HS-27A (cell line): ENCODE measurements around the gene MRC2.

Experiments used
- DNase-seq: peaks from one replicate; pipeline ENCODE4 v3.0.0-alpha.2; 2012; ENCODE audit warnings: low read depth, missing footprints

MRC2 gene

DNA sequence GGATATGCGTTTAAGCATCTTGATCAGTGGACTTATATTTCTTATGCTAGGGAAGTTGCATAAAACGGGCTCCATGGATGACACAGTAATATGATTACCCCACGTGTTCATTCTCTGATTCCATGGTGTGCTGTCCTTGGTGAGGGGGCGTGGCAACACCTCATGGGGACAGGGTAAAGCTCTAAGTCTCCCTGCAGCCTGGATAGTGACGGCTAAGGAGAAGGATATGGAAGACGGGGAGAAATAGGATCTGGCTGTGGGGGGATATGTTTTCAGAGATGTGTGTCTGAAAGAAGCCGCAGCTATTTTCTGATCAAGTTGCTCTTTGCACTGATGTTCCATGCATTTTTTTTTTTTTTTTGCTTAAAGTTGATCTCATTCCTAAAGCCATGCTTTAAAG lies 96.4 kb downstream of the MRC2 start:
- DNase-seq, result no peak

DNA sequence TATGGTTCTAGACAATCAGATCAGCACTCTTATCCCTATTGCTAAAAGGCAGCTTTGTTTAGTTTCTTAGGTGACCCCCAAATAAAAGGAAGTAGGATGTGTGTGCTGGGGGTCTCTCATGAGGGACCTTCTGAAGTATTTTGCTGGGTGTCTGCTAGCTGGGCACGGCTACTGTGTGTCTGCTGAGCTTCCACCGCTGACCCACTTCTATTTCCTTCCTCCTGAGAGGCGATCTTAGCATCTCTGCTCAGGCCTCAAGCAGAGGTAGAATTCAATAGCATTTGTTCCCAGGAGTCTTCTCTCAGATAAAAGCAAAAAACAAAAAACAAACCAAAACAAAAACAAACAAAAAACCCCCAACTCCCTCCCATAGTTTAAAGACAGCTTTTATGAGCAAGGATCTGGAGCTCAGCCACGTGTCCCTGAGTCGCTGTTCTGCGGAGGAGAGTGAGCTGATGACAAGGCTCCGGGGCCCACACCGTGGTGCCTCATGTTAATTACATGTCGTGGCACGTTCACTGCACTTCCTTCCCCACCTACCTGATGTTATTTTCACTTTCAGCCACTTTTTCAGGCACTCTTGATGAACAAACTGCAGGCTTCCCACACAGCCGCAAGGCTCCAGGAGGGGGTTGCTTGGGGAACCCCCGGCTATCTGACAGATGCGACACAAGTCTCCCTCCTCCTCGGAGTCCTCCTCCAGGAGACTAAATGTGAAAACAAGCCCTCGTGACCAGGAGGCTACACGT lies 97.1 kb downstream of the MRC2 start:
- no peak for DNase-seq

DNA sequence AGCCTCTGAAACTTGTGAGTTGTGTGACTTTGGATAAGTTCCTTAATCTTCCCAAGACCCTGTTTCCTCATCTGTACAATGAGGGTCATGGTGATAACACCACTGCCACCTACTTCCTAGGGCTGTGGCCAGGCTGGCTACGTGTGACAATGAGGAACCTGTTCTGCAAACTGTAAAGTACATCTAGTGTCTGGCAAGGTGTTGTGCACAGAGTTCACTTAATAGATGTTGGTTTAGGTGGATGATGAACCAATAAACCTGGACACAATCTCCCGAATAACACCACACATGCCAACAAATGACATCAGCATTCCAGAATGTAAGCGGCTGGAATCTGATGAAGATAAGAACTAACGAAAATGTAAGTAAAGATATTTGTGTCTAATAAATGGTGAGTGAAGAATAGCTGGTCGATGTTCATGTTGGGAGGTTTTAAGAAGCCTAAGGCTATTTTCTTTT lies 98.3 kb downstream of the MRC2 start:
- DNase-seq, result no peak

DNA sequence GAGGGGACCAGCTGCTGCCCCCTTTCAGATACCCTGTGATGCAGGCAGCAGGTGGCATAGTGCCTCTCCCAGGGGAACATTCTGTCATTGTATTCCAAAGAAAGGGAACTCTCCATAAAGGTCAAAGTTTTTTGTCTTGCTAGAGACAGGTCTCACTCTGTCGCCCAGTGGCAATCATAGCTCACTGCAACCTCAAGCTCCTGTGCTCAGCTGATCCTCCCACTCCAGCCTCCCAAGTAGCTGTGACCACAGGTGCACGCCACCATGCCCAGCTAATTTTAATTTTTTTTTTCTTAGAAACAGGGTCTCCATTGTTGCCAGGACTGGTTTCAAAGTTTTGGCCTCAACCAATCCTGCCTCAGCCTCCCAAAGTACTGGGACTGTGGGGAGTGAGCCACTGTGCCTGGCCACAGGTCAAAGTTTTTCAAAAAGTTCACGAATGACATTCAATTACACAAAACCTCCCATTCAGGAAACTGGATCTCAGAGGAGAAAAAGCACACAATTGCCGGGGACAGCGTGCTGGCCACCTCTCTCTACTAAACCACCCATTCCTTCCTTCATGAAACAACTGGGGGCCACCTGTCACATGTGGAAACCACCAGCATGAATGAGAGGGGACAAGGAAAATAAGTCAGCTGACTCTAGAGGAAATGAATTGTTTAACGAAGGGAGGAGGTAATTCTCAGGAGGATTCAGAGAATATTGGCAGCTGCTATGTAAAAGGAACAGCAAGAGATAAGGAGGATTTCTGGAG lies 100.6 kb downstream of the MRC2 start:
- no peak for DNase-seq

DNA sequence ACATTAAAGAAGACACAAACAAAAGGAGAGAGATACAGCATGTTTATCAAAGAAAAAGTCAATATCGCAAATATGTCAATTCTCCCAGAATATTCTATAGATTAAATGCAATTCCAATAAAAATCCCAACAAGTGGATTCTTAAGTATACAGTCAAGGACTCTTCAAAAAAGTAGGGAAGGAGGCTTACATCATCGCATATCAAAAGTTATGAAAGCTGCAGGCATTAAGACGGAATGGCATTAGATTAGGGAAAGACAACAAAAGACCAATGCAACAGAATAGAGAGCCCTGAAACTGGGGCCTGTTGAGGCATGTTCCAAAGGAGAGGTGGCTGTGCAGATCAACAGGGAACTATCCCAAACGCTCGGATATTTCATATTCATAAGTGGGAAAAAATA lies 104.7 kb downstream of the MRC2 start:
- DNase-seq, result no peak

DNA sequence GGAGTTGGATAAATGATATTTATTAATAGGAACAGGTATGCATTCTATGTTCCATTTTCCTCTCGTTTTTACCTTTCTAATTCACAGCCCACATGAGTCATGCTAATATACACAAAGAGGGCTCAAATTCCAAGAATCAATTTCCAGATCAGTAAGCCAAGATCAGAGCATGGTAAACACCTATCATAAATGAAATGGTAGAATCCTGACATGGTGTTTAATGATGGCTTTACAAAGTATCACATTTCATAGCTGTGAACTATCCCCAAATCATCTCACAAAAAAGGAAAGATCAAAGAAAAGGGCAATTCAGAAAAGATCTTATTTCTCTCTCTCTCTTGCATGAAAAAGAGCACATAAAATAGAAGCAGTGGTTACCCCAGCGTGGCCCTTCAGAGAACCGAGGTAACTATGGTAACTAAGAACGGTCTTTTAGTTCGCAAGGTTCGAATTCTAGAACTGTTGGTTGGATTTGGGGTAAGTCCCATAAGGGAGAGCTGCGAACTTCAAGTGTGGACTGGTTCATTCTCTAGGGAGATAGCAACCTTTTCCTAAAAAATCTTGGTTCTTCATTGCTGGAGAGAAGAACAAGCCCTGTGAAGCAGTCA lies 107.7 kb downstream of the MRC2 start:
- no peak for DNase-seq

DNA sequence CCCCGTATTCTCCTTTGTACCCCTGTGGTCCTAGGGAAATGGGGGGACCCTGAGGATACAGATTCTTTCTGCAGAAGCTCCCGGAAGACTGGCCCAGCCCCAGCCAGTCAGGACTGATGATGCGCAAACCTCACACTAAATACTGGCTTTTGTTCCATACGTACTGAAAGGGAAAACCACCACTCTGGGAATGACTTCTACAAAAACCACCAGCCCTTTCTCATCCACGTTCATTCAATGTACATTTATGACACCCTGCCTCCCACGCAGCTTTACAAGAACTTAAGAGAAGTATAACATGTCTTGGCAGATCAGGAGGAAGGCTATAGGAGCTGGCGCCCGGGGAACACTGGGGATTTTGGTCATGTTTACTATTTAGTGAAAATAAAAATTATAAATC lies 110.0 kb downstream of the MRC2 start:
- no peak for DNase-seq

DNA sequence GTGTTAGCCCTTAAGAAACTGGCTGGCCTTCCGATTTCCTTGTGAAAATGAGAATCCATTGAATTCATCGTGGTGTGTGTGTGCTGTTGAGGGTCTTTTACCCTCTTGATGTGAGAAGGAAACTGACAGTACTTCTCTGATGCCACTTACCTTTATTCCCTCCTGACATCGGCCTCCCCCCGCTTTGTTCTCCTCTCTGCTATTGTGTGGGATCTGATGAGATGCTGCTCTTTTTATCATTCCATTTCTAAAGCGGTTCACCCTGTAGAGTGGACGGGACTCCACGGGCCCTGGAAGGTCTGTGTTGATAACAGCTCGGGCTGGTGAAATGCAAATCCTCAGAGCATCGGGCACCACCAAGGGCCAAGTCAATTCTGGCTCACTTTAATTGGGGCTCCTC lies 110.8 kb downstream of the MRC2 start:
- no peak for DNase-seq

DNA sequence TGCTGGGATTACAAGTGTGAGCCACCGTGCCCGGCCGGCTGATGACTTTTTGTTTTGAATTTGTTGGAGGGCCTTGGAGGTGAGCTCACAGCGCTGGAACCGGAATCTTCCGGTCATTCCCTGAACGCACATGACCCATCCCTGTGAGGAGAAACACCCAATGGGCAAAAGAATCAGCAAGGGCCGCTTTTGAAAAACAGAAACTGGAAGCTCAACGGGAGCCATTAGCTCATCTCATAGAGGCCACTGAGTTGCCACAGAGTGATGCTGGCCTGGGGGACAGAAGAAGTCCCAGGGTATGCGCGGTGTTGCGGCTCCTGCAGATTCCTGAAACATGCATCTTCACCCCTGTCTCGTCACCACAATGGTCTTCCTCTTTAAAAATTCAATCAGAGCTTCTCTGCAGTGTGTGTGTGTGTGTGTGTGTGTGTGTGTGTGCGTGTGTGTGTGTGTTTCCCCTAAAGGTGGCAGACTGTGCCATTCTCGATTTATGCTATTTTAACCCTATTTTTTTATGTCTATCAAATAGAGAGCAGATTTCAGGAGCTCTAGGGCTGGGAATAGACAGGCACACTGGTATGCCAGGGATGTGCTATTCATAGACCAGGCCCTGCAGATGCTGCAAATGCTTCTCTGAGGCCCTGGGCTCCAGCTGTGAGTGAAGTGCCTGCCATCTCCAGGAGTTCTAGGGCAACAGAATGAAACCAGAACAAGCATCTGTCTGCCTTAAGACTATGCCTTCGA lies 112.3 kb downstream of the MRC2 start:
- no peak for DNase-seq

DNA sequence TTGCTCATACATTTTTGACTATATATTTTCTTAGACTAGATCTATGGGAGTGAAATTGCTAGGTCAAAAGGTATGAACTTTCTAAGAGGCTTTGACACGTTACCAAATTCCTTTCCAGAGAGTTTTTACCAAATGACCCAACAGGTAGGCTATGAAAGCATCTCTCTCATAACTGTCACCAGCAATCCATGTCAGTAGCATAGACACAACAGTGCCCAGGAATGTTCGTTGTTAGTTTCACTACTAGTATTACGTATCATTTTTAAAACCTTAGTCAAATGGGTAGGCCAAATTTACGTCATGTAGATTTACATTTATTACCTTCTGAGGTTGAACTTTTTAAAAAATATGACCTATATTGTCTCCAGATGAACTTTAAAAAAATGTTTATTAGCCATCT lies 113.8 kb downstream of the MRC2 start:
- DNase-seq, result no peak
